H1 (cell line): ENCODE data around the gene MS4A8. TPM values are rescaled to one million over a fixed set of nuclear protein-coding genes. Genes with fewer than 3 reads are reported as not detected.

ENCODE experiments used
- BACH1 ChIP-seq: IDR thresholded peaks from 2 replicates; pipeline ENCODE4 v1.6.1; 2012; ENCODE audit warnings: low read length, improper control_type of control experiment
- BCL11A ChIP-seq, 2 experiments: IDR thresholded peaks; one replicate each; pipeline ENCODE4 v1.6.1; 2011; ENCODE audit warnings: low read depth in 2 of 2, low read length in 2 of 2, mild to moderate bottlenecking in 2 of 2
- CHD2 ChIP-seq: IDR thresholded peaks from 2 replicates; pipeline ENCODE4 v1.6.1; 2012; ENCODE audit warnings: low read length, improper control_type of control experiment
- EGR1 ChIP-seq: IDR thresholded peaks from 2 replicates; pipeline ENCODE4 v1.6.1; 2011; ENCODE audit warnings: low read depth, low read length, borderline replicate concordance
- JUN ChIP-seq: IDR thresholded peaks from 2 replicates; pipeline ENCODE4 v1.6.1; 2011; ENCODE audit warnings: low read depth, mild to moderate bottlenecking, improper control_type of control experiment, low read length
- MAX ChIP-seq: IDR thresholded peaks from 2 replicates; pipeline ENCODE4 v1.6.1; 2012; ENCODE audit warnings: inconsistent platforms
- NRF1 ChIP-seq: IDR thresholded peaks from 2 replicates; pipeline ENCODE4 v1.6.1; 2011; ENCODE audit warnings: mild to moderate bottlenecking, low read depth, low read length, improper control_type of control experiment
- POLR2AphosphoS5 ChIP-seq: IDR thresholded peaks from 2 replicates; pipeline ENCODE4 v1.6.1; 2011; ENCODE audit warnings: low read depth, low read length
- SIX5 ChIP-seq: IDR thresholded peaks from 2 replicates; pipeline ENCODE4 v1.6.1; 2011; ENCODE audit warnings: mild to moderate bottlenecking, low read depth, low read length
- polyA plus RNA-seq, 7 experiments: library from polyadenylated mRNA; depleted of rRNA in 3 of 7; stranded (reverse) in 5 of 7; unstranded in 2 of 7; fragments of >200 nt in 5 of 7; fragments of 200-250 nt in 2 of 7; gene quantifications; 1 replicate in 5 of 7; 2 replicates in 1 of 7; 4 replicates in 1 of 7; pipeline versions ENCODE4 v1.2.1 to v1.2.3, GENCODE V29; 2011 to 2013; ENCODE audit warnings: missing spikeins in 2 of 7, mixed read lengths in 2 of 7
- total RNA-seq: library from RNA; stranded (reverse); fragmentation: NEBNext Ultra II Directional; extraction: Animal tissue kit (Norgen Biotek cat#: 25700); gene quantifications from 2 replicates; pipeline ENCODE4 v1.2.1, GENCODE V29; 2021
- TF ChIP-seq, protein P1 (sequence below): fragments of 300-600 bp; sonication (generic); IDR thresholded peaks from 2 replicates; pipeline ENCODE4 v1.7.1; 2012; ENCODE audit warnings: low read length, moderate library complexity, mild to moderate bottlenecking, inconsistent platforms; ENCODE audit not compliant: insufficient replicate concordance

MS4A8 gene
- total and polyA plus RNA-seq, 2 of the 8 experiments (the other 6 are each of a cell fraction or from before 2014, with no cell fraction given) = not detected

DNA sequence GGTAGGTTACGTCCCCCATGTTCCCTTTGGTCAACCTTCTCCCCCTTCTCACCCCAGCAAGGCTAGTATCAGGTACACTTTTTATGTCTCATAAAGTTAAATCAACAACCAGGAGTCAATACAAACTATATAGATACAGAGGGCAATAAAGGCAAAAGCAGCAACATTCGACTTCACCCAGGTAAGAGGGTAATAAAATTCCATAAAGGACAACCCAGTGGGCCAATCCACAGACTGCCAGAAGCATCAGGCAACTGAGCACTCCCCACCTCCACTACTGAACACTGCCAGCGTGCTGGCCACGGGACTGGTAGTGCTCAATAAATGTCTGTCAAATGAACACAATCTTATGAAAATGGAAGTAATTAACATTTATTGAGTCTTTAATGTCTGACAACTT, 20.0 kb downstream of the MS4A8 start (continued):
- TF ChIP-seq, protein P1, sequence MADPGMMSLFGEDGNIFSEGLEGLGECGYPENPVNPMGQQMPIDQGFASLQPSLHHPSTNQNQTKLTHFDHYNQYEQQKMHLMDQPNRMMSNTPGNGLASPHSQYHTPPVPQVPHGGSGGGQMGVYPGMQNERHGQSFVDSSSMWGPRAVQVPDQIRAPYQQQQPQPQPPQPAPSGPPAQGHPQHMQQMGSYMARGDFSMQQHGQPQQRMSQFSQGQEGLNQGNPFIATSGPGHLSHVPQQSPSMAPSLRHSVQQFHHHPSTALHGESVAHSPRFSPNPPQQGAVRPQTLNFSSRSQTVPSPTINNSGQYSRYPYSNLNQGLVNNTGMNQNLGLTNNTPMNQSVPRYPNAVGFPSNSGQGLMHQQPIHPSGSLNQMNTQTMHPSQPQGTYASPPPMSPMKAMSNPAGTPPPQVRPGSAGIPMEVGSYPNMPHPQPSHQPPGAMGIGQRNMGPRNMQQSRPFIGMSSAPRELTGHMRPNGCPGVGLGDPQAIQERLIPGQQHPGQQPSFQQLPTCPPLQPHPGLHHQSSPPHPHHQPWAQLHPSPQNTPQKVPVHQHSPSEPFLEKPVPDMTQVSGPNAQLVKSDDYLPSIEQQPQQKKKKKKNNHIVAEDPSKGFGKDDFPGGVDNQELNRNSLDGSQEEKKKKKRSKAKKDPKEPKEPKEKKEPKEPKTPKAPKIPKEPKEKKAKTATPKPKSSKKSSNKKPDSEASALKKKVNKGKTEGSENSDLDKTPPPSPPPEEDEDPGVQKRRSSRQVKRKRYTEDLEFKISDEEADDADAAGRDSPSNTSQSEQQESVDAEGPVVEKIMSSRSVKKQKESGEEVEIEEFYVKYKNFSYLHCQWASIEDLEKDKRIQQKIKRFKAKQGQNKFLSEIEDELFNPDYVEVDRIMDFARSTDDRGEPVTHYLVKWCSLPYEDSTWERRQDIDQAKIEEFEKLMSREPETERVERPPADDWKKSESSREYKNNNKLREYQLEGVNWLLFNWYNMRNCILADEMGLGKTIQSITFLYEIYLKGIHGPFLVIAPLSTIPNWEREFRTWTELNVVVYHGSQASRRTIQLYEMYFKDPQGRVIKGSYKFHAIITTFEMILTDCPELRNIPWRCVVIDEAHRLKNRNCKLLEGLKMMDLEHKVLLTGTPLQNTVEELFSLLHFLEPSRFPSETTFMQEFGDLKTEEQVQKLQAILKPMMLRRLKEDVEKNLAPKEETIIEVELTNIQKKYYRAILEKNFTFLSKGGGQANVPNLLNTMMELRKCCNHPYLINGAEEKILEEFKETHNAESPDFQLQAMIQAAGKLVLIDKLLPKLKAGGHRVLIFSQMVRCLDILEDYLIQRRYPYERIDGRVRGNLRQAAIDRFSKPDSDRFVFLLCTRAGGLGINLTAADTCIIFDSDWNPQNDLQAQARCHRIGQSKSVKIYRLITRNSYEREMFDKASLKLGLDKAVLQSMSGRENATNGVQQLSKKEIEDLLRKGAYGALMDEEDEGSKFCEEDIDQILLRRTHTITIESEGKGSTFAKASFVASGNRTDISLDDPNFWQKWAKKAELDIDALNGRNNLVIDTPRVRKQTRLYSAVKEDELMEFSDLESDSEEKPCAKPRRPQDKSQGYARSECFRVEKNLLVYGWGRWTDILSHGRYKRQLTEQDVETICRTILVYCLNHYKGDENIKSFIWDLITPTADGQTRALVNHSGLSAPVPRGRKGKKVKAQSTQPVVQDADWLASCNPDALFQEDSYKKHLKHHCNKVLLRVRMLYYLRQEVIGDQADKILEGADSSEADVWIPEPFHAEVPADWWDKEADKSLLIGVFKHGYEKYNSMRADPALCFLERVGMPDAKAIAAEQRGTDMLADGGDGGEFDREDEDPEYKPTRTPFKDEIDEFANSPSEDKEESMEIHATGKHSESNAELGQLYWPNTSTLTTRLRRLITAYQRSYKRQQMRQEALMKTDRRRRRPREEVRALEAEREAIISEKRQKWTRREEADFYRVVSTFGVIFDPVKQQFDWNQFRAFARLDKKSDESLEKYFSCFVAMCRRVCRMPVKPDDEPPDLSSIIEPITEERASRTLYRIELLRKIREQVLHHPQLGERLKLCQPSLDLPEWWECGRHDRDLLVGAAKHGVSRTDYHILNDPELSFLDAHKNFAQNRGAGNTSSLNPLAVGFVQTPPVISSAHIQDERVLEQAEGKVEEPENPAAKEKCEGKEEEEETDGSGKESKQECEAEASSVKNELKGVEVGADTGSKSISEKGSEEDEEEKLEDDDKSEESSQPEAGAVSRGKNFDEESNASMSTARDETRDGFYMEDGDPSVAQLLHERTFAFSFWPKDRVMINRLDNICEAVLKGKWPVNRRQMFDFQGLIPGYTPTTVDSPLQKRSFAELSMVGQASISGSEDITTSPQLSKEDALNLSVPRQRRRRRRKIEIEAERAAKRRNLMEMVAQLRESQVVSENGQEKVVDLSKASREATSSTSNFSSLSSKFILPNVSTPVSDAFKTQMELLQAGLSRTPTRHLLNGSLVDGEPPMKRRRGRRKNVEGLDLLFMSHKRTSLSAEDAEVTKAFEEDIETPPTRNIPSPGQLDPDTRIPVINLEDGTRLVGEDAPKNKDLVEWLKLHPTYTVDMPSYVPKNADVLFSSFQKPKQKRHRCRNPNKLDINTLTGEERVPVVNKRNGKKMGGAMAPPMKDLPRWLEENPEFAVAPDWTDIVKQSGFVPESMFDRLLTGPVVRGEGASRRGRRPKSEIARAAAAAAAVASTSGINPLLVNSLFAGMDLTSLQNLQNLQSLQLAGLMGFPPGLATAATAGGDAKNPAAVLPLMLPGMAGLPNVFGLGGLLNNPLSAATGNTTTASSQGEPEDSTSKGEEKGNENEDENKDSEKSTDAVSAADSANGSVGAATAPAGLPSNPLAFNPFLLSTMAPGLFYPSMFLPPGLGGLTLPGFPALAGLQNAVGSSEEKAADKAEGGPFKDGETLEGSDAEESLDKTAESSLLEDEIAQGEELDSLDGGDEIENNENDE = no peak
- TF ChIP-seq POLR2AphosphoS5 (no peak), SIX5 (no peak), EGR1 (no peak), CHD2 (no peak), JUN (no peak), MAX (no peak), BCL11A (IDR thresholded peaks at IDR 0.05; ENCODE audit: low read depth in 2 of 2, low read length in 2 of 2) (no peak), NRF1 (no peak), BACH1 (no peak)
- TF ChIP-seq, all 59 proteins: peak for 0
